EL (cell line): Measurements from ENCODE around the gene NDUFB6.

Experiments
- DNase-seq: peaks from one replicate; pipeline ENCODE4 v3.0.0-alpha.2; 2016

NDUFB6 gene

GRCh38 chr9:32516241-32516640 lies 56.7 kb downstream of the NDUFB6 start:
- no peak for DNase-seq

DNA sequence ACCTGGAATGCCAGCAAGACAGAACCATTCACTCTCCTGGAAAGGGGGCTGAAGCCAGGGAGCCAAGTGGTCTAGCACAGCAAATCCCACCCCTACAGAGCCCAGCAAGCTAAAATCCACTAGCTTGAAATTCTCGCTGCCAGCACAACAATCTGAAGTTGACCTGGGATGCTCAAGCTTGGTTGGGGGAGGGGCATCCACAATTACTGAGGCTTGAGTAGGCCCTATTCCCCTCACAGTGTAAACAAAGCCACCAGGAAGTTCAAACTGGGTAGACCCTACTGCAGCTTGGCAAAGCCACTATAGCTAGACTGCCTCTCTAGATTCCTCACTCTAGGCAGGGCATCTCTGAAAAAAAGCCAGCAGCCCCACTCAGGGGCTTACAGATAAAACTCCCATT lies 64.2 kb downstream of the NDUFB6 start:
- DNase-seq = no peak

GRCh38 chr9:32503008-32503407 lies 70.0 kb downstream of the NDUFB6 start:
- DNase-seq = no peak
